GM19395 (cell line): ENCODE measurements around the gene TRIP13.
"Not testable (repeated sequence)": the region's sequence is repeated elsewhere in the genome, so short reads cannot be mapped to it uniquely, and the experiment has no call there.

ENCODE experiments used
- ATAC-seq: cut with Tn5 transposase; IDR thresholded peaks from one replicate; pipeline ENCODE4 v1.9.1; 2021; ENCODE audit warnings: mild to moderate bottlenecking, moderate library complexity; ENCODE audit not compliant: unreplicated experiment

The TRIP13 gene

DNA sequence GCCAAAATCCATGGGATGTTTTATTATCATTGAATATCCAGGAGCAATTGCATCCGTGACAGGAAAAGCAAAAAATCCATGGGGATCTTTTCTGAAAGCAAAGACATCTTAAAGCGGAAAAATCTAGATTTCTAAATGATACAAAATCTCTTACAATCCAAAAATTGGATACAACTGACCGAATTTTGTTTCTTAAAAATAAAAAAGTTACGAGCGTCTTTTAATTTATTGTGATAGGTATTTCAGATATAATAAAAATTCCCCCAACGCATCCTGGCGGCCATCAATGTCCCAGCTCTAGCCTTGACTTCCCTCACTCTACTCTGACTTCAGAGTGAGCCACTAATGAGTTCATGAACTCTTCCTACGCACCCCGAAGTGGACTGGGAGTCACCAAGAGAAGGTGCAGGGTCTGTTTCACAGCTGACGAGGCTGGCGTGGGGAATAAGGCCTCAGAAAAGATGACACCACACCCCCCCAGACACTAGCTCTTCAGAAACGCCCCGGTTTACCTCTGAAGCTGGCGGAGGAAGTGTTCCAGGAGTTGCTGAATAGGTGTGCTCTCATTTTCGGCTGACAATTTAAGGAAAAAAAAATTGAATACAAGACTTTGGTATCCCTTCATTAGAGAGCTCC, 3.5 kb upstream of the TRIP13 start:
- ATAC-seq: no peak

DNA sequence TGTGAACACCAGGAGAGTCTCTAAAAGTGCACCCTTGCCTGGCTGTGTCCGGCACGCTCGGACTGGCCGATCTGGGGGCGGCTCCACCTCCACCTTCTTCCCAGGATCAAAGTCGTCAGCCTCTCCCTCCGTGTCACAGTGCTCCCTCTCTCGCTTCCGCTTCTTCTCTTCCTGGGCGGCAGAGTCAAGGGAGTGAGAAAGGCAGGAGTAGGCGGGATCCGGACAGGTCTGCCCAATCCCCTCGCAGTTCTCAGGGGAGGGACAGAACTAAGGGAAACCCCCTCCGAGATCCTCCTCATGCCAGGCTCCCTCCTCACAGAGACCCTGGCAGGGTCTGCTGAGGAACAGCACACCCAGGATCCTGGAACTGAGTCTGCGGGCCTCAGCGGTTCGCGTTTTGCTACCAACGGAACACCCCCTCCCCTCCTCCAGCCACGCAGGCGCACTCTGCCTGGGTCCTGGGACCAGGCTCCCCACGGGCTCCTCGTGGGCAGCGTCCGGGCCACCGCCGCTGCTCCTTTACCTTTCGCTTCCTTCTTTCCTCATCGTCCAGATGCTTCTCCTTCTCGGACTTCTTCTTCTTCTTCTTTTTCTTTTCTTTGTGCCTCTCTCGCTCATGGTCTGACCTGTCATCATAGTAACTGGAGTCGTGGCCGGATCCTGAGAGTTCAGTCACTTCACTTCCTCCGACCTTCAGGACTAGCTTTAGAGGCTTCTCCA, 1.4 kb upstream of the TRIP13 start:
- ATAC-seq: no peak

DNA sequence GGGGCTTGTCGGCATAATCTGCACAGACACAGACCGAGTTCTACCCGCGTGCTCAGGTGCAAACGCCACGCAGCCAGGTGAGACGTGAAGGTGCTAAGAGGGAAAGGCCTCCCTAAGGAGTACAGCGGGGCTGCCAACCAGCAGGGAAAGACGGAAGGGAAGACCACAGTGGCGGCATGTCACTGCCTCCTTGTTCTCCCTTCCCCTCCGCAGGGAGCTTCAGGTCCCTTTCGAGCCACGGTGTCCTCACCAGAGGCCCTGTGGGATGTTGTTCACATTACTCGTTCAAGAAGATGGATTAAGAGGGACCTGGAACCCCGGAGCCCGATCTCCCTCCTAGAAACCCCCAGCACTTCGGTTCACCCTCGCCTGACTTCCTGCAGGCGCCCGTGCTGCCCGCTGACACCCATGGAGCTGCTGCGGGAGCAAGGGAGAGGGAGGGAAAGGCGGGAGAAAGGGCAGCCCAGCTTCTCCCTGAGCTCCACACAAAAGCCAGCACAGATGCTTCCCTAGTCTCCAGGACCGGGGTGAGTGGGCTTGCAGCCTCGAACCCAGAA, 769 bp upstream of the TRIP13 start:
- peak; percentile 21 for ATAC-seq

DNA sequence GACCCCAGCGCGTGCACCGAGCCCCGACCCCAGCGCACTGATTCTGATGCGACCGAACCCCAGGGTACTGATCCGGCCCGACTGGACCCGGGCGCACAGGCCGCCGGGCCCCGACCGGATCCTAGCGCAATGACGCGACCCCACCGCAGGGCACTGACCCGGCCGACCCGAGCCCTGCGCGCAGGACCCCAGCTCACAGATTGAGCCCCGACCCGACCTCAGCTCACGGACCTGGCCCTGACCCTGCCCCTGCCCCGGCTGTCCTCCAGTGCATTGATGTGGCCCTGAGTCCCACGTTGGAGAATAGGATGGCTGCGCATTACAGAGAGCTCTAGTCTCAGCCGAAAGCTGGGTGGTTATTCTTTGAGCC, 438 bp downstream of the TRIP13 start:
- ATAC-seq: peak; percentile 20

DNA sequence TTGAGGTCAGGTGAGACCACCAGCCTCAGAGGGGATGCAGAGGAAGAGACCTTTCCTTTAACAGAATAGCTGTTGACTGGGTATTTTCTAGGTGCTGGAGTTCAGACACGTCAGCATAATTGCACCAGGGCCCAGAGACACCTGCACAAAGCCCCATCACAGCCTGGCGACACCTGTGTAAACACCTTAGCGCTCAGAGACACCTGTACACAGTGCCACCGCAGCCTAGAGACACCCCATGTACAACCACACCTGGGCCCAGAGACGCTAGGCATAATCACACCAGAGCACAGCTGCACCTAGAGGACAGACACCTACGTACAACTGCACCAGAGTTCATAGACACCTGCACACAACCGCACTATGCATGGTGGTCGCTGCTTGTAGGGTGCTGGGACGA, 1.0 kb downstream of the TRIP13 start:
- no peak for ATAC-seq

DNA sequence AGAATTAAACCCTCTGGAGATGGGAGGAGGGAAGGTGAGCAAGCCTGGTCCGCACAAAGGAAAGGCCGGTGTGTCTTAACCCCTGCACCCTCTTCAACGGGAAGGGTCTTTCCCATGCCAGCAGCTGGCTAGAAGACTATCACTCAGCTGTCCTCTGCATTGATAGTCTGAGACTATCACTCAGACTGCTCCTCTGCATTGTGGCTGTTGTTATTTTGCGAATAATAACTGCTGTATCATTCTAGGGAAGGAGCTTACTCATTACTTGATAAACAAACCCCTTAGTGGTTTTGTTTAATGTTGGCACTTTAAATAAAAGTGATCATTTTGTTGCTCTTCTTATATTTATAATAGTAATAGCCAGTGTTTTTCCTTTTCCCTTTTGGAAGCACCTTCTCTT, 8.1 kb downstream of the TRIP13 start:
- ATAC-seq: no peak

DNA sequence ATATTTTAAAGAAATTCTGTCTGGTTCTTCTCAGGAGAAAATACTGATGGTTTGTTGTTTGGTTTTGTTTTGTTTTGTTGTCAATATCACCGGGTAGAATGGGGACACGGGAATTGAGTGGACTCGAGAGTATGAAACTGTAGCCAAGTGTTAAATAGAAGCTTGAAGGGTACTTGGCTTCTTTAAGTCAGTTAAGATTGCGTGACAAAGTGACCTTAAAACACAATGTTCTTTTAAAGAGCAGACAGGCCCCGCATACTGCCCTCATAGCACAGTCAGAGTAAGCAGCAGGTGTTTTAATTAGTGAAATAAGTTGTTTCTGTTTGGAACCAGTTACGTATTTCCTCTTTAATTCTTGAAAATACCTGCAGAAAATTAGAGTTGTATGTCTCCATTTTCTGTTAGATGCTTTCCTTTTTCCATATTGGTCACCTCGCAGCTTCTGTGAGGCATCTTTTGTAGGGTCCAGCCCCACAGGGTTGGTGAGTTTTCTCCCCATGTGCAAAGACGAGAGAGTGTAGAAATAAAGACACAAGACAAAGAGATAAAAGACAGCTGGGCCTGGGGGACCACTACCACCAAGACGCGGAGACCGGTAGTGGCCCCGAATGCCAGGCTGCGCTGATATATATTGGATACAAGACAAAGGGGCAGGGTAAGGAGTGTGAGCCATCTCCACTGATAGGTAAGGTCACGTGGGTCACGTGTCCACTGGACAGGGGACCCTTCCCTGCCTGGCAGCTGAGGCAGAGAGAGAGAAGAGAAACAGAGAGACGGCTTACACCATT, 9.6 kb downstream of the TRIP13 start:
- ATAC-seq: no peak

DNA sequence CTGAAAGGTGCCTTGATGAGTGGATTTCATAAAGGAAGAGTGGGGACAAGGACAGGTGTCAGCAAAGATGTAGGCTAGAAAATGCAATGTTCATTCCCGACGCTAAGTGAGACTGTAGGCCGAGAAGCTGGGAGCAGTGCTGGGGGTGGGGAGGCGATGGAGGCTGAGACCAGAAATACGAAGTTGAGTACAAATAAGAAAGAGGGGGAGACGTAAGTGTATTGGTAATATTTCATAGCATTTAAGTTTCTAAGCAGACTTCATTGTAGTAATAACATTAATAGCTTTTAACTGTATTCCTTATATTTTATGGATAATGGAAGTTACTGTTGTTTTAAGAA, 11.0 kb downstream of the TRIP13 start:
- no peak for ATAC-seq

DNA sequence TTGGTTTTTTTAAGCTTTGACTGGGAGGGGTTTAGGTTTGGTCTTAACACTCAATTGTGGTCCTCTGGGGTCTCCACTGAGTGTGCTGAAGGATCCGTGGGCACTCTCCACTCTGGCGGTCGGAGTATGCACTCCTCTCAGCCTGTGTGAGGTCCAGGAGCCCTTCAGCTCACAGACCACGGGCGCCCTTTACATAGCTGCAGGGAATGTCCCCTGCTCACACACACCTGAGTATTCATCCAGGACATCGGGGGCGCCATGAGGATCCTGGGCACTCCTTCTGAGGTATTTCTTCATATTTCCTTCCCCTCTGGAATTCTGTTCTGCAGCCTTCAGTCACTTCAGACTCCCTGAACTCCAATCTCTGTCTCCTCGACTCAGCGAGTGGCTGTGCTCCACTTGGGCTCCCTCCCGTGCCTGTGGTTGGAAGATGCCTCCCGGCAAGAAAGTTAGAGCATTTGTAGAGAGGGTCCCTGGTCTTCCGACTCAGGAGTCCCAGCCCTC, 12.5 kb downstream of the TRIP13 start:
- no peak for ATAC-seq

DNA sequence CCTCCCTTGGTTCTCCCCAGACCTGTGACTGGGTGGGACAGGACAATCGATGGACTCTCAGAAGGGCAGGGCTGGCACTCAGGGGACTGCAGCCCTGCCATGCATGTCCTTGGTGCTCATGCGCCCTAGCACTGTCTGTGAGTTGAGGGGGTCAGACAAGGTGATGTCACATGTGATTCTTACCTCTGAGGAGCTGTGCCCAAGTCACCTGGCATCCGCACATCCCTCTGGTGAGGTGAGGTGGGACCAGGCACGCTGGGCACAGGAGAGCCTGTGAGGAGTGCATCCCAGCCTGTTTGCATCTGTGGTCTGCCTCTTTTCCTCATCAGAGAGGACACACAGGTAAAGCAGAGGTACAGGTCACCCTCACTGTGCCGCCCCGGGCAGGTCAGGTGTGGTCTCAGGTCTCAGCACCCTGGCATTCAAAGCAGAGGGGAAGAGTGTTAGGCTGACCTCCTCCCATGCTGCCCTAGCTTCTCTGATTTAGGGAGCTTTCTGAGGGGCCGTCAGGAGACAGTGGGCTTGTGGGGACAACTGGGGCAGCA, 14.8 kb downstream of the TRIP13 start:
- ATAC-seq: no peak

DNA sequence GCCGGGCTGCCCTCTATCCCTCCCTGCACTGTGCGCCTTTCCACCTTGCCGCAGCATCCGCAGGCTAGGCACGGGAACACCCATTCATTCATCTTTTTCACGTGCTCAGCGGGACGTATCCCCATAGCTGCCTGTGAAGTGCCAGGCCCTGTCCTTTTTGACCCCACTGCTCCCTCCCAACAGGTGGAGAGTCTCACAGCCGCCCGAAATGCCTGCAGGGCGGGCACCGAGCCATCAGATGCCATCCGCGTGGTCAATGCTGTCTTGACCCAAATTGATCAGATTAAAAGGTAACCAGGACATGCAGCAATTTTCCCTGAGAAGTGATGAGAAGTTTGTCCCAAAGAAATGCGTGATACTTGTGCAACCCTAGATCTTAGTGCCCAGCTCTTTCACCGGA, 15.5 kb downstream of the TRIP13 start:
- no peak for ATAC-seq

DNA sequence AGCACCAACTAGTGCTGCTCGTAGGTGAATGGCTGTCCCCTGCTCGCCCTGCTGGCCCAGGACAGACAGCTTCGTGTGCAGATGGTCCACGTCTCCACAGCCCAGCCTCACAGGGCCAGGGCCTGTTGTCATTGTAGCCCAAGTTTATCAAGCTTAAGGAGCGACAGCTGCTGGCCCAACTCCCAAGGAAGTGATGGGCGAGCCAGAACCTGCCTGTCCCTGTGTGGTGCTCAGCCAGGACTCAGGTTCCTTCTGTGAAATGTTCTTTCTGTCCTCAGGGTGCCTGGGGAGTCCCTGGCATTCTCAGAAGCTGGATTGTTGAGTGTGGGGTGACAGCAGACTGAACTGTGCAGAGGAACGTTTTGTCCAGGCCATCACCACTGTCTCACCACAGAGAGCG, 16.4 kb downstream of the TRIP13 start:
- no peak for ATAC-seq

DNA sequence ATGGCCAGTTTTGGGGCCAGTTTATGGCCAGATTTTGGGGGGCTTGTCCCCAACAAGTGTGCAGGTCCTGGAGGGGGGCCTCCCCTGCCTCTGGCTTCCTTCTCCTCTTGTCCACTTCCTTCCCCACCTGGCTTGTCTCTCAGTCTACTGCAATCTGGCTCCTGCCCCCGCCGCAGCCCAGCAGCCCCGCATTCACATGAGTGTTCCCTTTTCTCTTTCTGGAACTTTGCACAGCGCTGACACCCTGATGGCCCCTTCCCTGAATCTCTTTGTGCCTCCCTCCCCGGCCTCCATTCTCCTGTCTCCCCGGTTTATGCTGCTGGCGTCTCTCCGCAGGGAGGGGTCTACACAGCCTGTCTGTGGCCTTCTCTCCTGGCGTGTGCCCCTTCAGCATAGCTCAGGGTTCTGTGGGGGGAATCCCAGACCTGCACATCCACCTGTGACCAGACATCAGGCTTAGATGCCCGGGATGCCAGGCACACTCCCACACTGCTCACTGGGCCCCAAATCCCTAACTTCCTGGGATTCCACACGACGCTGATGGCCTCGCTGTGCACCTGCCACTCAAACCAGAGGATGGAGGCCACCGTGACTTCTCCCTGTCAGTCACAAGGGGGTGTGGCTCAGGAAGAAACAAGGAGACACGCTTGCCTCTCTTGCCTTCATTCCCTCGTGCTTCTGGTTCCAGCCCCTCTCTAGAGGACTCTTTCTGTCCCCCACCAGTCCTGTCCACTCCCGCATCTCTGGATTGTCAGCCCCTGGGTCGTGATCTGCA, 17.5 kb downstream of the TRIP13 start:
- no peak for ATAC-seq

DNA sequence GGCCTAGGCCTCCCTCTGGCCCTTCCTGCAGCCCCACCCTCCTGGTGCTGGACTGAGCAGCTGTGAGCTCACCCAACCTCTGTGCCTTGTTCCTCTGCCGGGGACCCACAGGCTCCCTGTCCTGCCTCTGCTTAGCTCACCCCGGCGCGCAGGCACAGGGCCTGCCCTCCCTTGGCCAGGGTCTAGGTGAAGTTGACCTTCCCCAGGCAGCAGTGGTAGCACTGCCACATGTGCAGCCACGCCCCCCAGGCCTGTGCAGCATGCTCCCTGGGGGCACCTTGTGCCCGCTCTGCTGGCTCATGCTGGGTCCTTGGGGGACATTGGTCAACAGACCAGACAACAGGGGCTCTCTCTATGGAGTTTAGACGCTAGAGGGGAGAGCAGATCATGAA, 18.1 kb downstream of the TRIP13 start:
- ATAC-seq: no peak

DNA sequence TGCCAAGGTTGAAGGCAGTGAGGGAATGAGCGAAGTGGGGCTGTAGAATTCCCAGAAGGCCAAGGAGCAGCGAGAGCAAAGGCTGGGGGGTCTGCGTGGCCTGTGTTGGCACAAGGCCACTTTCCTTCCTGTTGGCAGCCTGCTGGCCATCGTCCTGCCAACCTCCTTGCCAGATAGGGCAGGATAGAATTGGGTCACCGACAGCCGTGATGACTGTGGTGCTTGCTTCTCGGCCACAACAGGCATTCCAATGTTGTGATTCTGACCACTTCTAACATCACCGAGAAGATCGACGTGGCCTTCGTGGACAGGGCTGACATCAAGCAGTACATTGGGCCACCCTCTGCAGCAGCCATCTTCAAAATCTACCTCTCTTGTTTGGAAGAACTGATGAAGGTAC, 18.9 kb downstream of the TRIP13 start:
- no peak for ATAC-seq

DNA sequence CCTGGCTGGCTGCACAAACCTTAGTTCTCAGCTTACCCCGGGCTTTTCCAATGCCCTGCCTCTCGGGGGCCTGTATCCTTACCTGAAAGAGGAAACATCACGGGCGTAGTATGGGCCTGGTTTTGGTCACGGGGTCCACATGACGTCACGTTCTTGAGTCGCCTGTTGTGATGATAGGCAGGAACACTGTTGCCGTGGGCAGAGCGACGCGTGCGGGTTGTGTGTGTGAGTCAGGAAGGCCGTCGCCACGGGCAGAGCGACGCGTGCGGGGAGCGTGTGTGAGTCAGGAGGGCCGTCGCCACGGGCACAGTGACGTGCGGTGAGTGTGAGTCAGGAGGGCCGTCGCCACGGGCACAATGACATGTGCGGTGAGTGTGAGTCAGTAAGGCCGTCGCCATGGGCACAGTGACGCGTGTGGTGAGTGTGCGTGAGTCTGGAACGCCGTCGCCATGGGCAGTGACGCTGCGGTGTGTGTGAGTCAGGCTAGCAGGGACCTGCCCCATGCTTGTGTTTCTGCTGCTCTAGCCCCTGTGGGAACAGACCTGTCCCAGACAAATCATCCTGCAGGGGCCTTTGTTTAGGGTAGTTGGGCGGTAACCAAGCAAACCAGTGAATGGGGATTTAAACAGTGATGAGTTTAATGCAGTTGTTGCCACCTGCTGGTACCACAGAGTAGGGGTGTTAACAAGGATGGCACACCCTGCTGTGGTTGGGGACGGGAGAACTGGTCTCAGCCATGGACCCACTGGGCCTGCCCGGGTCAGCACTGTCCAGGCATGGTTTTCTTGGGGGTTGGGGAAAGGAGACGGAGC, 19.8 kb downstream of the TRIP13 start:
- no peak for ATAC-seq

DNA sequence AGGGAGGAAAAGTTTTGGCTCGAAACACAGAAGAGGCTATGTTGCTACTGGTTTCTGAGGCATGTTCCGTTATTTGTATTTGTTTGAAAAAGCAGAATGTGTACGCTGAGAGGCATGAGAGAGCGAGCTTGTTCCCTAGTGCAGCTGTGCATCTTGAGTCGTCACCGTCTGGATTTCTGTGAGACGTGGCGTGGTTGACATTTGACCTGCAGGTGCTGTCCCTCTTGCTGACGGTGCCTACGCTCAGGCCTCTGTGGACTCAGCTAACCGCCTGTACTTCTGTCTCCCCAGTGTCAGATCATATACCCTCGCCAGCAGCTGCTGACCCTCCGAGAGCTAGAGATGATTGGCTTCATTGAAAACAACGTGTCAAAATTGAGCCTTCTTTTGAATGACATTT, 21.5 kb downstream of the TRIP13 start:
- ATAC-seq: no peak

DNA sequence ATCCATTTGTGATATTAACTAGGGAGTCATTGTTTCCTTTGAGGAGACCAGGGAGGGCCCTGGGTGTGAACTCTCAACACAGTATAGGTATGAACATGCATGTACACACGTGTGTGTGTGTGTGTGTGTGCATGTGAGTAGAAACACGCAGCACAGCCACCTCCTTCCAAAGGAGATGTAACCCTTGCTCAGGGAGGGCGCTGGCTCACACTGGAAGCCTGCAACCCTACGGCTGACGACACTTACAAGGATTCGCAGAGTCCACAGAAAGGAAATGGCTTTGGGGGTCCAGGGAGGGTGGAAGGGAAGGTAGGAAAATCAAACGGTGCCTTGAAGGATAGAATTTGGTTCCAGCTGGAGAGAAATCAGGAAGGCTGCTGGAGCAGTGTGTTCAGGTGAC, 21.9 kb downstream of the TRIP13 start:
- ATAC-seq: no peak

DNA sequence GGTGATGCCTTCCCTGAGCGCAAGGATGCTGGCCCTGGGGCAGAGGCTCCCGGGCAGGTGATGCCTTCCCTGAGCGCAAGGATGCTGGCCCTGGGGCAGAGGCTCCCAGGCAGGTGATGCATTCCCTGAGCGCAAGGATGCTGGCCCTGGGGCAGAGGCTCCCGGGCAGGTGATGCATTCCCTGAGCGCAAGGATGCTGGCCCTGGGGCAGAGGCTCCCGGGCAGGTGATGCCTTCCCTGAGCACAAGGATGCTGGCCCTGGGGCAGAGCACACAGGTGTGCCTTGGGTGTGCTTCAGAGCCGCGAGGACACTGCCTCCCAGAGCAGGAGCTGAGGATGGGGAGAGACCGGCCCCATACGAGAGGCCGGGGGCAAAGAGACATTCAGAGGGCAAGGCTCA, 22.7 kb downstream of the TRIP13 start:
- not testable (repeated sequence) for ATAC-seq

DNA sequence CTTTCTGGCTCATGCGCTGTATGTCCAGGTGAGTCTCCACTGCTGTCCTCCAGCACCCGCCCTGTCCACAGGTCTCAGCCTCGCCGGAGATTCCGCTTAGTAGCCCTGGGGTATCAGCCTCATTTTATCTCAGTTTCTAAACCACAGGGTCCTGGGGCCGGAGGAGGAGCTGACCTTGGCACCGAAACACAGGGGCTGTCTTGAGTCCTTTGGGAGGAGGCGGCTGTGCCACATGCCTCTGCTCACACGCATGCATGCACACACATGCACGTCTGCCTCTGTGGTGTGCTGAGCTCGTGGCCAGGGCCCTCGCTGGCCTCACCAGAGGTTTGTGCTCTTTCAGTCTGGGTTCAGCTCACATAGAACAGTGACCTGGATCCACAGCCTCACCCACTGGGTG, 23.3 kb downstream of the TRIP13 start:
- no peak for ATAC-seq
